Vagina (tissue), 2 donors: ENCODE results near the gene WDR73.

Experiments used
- CTCF ChIP-seq, 3 experiments: fragments of 450-650 bp in 2 of 3; fragments of 200-600 bp in 1 of 3; sonication (generic) in 1 of 3; IDR thresholded peaks; one replicate each; pipeline ENCODE4 v1.5.1; 2017 to 2019; ENCODE audit warnings: antibody characterized with exemption in 3 of 3, mild to moderate bottlenecking in 2 of 3, moderate library complexity in 2 of 3
- POLR2A ChIP-seq, 2 donors: fragments of 450-650 bp; IDR thresholded peaks; one replicate each; pipeline ENCODE4 v1.6.1; 2017; ENCODE audit warnings: antibody characterized with exemption in 2 of 2, mild to moderate bottlenecking in 2 of 2, moderate library complexity in 2 of 2
- POLR2AphosphoS5 ChIP-seq, 2 donors: sonication (generic); formaldehyde crosslinking; IDR thresholded peaks; one replicate each; pipeline ENCODE4 v1.9.0; 2017; ENCODE audit warnings: antibody characterized with exemption in 2 of 2, mild to moderate bottlenecking in 2 of 2, low read depth in 1 of 2; ENCODE audit not compliant: insufficient read depth in 1 of 2

GRCh38 chr15:84604826-84605553, 49.1 kb downstream of the WDR73 start:
- TF ChIP-seq CTCF (IDR thresholded peaks at IDR 0.05) (no peak), POLR2AphosphoS5 (IDR thresholded peaks at IDR 0.05; ENCODE audit: insufficient read depth in 1 of 2, low read depth in 1 of 2) (no peak), POLR2A (IDR thresholded peaks at IDR 0.05) (no peak)
